Superior temporal gyrus (tissue), 1 donor: Measurements from ENCODE around the gene CAPS2.
A peak's percentile ranks its signal among the peaks of the same experiment; 100 is the strongest.
"Not testable (repeated sequence)": the region's sequence is repeated elsewhere in the genome, so short reads cannot be mapped to it uniquely, and the experiment has no call there.

Experiments
- DNase-seq: peaks from one replicate; pipeline ENCODE4 v3.0.0-alpha.2; 2016; ENCODE audit errors: extremely low spot score

The CAPS2 gene

DNA sequence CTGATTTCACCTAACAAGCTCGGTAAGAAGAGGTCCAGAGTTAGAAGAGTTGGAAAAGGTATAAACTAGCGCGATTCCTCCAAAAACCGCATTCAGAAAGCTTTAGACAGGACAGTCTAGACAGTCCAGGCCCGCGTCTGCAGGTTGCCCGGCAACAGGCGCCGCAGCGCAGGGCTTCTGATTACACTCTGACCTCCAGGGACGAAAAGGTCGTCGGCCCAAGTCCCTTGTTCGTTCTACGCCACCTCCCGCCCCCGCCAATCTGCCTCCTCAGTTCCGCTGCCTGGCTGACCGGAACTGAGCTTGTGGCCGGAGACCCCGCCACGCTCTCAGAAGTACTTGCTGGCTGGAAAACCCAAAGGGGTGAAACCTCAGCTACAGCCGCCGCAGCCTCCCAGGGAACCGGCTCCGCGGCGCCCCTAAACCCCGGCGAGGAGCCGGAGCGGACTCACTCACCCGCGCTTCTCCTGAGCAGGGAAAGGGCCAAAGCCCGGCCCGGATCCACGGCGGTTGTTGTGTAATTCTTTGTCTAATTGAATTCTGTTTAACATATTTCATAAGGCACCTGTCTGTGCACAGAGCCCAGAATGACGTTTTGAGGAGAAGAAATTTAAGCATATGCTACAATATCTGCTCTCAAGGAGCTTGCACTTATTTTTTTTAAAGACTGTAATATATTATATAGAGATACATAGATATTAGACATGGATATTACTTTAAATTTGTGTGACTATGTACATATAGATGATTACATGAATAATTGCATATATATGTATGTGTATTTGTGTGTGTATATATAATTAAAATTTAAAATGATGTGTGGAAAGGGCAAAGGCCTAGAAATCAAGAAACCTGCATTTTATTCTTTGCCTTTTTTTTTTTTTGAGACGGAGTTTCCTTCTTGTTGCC, at the start of gene CAPS2:
TSS of gene CAPS2 (minus strand) at position 407 of the 909 bp plus-strand sequence. CDS start 3,826 bp downstream, outside the sequence.
- DNase-seq: peak; percentile 81

DNA sequence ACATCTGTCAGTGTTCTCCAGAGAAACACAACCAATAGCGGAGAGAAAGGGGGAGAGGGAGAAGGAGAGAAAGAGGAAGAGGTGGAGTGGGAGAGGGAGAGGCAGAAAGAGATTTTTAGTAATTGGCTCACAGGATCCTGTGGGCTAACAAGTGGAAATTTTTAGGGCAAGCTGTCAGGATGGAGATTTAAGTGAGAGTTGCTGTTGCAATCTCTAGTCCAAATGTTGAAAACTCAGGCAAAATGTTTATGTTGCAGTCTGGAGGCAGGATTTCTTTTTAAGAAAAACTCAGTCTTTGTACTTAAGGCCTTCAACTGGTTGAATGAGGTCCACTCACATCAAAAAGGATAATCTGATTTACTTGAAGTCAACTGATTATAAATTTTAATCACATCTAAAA, 48.2 kb upstream of the CAPS2 start:
- peak; percentile 46 for DNase-seq

DNA sequence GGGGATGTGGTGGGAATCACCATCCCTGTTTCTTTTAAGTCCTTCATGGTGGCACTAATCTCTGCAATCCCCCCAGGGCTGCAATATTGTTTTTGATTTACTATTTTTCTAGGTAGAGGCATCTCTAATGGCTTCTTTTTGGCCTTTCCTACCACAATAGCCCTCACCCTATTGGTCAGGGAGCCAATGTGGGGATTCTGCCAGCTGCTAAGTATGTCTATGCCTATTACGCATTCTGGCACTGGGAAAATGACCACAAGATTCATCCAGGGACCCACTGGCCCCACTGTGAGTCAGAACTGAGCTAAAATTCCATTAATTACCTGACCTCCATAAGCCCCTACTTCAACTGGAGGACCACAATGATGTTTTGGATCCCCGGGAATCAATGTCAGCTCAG, 44.8 kb upstream of the CAPS2 start:
- DNase-seq: no peak

DNA sequence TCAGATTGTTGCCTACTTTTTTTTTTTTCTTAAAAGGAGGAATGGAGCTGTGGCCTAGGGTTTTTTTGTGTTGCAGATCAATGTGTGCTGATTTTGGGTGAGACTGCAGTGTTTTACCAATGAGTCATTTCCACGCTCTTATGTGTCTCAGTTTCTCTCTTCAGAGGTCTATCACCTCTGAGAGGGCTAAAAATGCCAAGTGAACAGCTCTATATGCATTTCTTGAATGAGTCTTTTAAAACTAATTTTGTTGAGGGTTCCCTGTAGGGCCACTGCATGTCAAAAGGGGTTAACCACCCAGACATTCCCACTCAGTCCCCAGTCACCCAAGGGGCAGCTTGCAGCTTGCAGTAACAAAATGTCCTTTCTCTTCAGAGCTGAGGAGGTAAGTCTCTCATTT, 36.5 kb upstream of the CAPS2 start:
- no peak for DNase-seq

DNA sequence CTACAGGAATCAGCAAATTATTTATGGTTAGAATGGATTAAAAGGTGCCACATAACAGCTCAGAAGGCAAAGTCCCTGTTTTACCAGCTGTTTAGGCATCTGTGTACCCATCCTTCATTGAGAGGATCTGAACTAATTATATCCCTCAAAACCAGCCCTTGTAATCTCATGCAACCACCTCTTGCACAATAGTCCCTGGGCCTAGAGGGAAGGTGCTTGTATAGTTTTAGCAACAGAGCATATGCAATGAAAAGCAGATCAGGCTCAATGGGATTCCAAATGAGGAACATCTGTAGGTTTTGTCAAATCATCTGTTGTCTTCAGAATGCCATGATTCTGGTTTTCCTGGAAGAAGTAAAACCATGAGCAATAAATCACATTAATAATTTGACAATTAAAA, 34.8 kb upstream of the CAPS2 start:
- DNase-seq: no peak

DNA sequence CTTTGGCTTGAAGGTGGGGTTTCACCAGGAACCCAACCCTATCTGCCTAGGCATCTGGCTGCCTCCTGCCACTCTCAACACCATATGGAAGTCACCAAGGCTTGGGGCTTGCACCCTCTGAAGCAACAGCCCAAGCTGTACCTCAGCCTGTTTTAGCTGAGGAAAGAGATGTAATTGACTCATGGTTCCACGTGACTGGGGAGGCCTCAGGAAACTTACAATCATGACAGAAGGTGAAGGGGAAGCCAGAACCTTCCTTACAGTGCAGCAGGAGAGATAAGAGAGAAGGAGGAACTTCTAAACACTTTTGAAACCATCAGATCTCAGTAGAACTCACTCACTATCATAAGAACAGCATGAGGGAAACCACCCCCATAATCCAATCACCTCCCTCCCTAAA, 31.3 kb upstream of the CAPS2 start:
- no peak for DNase-seq

DNA sequence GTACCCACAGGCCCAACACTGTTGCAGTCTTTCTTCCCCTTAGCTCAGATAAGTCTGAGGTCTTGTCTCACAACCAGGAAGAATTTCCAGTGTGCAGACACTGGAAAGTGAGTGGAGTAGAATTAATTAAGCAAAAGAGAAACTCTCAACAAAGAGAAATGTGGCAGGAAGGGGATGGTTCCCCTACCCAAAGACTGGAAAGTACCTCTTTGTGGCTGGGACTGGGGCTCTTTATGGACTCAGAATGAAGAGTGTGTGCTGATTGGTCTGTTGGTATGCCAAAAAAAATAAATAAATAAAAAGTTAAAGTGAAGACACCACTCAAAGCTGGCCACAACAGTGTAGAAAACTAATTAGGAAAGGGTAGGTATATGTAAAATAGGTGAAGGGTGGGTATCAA, 30.8 kb upstream of the CAPS2 start:
- no peak for DNase-seq

DNA sequence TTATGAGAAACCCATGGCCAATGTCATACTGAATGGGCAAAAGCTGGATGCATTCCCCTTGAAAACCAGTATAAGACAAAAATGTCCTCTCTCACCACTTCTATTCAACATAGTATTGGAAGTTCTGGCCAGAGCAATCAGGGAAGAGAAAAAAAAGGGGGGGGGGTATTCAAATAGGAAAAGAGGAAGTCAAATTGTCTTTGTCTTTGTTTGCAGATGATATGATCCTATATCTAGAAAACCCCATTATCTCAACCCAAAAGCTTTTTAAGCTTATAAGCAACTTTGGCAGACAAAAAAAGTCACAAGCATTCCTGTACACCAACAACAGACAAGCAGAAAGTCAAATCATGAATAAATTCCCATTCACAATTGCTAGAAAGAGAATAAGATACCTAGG, 23.9 kb upstream of the CAPS2 start:
- DNase-seq: no peak

DNA sequence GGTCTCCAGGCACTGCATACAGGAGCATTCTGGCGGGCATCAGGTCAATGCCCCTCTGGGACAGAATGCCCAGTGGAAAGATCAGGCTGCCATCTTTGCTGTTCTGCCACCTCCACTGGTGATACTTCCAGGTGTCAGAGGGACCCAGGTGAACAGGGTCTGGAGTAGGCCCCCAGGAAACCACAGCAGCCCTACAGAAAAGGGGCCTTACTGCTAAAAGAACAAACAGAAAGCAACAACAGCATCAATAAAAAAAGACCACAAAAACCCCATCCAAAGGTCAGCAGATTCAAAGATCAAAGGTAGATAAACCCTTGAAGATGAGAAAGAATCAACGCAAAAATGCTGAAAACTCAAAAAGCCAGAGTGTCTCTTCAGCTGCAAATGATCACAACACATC, 20.3 kb upstream of the CAPS2 start:
- no peak for DNase-seq

DNA sequence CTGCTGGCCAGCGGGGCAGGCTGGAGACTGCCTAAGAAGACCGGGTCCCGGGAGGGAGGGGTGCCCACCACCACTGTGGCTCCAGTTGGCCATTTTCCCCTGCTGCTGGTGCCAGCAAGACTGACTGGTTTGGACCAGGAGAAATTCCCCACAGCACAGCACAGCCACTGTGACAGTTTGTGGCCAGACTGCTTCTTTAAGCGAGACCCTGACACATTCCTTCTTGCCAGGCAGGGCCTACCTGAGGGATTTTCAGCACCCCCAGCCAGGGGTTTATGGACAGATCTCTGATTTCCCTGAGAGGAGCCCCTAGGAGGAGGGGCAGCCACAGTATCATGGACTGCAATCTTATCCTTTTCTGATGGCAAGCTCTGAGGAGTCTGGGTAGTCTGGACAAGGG, 19.8 kb upstream of the CAPS2 start:
- DNase-seq: no peak

DNA sequence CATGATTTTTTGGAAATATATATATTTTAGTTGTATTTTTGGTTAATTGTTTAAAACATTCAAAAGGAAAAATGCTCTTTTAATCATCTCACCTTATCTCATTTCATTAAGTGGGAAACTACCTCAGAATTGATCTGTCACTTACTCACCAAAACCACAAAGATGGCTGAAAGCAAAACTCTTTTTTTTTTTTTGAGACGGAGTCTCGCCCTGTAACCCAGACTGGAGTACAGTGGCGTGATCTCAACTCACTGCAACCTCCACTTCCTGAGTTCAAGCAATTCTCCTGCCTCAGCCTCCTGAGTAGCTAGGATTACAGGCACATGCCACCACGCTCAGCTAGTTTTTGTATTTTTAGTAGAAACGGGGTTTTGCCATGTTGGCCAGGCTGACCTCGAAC, 16.1 kb upstream of the CAPS2 start:
- not testable (repeated sequence) for DNase-seq

DNA sequence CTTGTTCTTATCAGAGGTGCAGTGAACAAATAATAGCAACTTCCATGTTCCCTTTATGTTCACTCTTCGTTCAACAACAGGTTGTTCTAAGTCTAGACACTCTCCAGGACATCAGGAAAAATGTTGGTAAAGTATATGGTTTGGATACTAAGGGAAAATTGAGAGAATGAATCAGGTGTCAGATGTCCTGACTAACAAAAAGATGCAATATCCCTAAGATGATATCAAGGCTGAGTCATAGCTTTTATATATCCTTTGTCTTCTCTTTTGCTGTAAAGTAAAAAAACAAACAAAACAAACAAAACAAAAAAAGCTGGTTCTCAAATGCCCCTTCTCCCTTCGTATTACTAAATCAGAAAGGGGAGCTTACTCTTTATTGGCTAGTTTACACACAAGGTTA, 15.4 kb upstream of the CAPS2 start:
- DNase-seq: no peak

DNA sequence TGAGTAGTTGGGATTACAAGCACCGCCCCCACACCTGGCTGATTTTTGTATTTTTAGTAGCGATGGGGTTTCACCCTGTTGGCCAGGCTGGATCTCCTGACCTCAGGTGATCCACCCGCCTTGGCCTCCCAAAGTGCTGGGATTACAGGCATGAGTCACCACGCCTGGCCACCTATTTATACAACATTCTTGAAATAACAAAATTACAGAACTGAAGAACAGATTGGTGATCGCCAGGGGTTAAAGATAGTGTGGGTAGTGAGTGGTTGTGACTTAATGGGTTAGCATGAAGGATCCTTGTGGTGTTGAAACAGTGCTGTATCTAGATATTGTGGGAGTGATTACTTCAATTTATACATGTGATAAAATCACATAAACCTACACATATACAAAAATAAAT, 11.7 kb upstream of the CAPS2 start:
- DNase-seq: no peak

DNA sequence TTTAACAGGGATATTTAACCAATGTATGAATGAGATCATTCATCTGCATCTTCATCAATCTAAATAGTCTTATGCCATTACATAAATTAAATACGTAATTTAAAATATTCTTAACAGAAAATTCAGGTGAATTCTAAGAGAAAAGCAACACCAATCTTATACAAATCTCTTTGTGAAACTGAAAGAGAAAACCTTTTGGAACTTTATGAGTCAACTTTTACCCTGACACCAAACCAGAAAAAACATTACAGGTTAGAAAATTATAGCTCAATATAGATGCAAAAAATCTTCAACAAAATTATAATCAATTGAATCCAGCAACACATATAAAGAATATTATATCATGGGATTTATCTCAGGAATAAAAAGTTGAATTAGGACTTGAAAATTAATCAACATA, 7.8 kb upstream of the CAPS2 start:
- no peak for DNase-seq

DNA sequence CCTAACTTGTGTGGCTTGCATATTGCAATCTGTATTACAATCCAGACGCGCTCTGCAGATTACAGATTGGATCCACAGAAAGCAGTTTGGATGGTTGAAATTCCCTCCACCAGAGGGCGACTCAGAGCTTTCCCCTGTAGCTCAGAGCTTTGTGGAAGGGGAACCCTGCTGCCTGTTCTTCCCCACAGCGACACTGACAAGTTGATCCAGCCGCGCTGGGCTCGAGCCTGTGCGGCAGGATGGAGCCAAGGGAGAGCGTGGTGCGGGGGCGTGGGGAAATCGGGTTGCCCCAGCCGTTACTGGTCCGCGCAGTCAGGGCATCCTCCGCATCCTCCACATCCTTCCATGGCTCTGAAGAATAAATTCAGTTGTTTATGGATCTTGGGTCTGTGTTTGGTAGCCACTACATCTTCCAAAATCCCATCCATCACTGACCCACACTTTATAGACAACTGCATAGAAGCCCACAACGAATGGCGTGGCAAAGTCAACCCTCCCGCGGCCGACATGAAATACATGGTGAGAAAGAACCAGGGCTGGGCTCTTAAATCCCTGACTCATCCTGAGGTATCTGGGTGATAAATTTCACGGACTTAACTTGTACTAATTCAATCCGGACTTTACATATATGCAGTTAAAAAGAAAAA, 4.4 kb upstream of the CAPS2 start, which contains the start of gene GLIPR1L1:
TSS of gene GLIPR1L1 (plus strand) at position 287 of the 647 bp plus-strand sequence. CDS start at position 346, 59 bp downstream.
- DNase-seq: peak; percentile 97

DNA sequence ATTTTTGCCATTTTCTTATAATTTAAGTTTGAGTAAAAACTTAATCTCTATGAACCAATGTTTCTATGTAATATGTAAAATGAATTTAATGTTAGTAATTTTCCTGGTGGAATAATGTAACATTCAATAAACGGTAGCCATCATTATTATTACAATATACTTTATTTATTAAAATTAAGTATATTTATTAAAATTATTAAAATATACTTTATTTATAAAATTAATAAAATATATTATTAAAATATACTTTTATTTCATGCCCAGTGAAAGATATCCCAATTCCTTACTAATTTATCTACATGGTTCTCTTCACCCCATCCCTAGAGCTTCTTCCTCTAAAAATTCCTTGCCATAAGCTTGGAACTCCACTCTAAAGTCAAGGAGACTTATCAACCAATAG, 2.5 kb downstream of the CAPS2 start:
- no peak for DNase-seq

DNA sequence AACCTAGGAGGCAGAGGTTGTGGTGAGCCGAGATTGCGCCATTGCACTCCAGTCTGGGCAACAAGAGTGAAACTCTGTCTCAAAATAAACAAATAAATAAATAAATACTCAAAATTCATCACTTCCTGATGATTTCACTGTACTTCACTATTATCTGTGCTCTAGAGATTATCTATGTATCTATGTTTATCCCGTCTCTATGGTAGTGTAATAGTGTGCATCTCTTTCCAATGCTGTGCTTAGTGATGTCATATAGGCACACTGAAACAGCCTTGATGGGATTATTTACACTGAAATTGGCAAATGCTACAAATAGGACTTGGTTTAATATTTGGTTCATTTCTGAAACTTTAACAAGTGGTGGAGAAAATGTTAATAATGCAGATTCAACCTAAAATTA, 6.5 kb downstream of the CAPS2 start:
- no peak for DNase-seq

DNA sequence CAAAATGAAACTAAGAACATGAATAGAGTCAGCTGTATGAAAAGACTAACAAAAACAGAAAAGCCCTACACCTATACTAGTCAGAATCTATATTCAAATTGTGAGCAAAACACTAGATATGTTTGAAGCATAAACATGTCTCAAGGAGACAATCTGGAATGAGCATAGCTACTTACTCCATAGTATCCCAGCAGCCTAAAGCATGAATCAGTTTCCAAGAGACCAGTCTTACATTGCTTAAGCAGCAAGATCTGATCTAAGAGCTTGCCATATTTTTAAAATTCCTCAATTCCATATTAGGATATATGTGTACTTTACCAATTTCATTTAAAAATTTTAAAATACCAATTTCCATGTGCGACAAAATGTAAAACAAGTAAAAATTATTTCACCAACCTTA, 7.7 kb downstream of the CAPS2 start:
- DNase-seq: no peak

DNA sequence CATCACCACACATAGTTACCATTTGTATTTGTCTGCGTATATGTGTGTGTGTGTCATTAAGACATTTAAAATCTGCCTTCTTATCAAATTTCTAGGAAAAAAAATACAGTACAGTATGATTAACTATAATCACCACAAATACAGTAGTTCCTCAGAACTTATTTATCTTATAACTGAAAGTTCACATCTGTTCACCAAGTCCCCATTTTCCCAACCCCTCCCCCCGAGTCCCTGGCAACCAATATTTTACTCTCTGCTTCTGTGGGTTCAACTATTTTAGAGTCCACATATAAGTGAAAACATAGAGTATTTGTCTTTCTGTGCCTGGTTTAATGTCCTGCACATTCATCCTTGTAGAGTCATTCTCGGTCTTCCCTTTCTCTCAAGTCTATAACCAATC, 12.3 kb downstream of the CAPS2 start:
- DNase-seq: no peak

DNA sequence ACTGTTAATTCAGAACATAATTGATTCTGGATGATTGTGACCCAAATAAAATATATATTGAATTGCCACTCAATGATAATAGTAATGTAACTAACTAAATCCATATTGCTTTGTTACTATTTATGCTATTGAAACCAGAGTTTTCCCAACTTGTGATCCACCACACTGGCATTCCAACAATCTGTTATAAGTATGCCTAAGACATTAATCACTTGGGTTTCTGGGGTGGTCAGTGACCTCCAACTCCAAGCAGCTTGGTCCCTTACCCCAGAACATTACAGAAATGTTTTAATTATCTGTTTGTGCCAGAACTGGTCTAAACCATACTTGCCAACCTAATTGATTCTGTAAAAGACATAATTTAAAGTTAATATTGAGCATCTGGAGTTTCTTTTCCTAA, 14.6 kb downstream of the CAPS2 start:
- no peak for DNase-seq

DNA sequence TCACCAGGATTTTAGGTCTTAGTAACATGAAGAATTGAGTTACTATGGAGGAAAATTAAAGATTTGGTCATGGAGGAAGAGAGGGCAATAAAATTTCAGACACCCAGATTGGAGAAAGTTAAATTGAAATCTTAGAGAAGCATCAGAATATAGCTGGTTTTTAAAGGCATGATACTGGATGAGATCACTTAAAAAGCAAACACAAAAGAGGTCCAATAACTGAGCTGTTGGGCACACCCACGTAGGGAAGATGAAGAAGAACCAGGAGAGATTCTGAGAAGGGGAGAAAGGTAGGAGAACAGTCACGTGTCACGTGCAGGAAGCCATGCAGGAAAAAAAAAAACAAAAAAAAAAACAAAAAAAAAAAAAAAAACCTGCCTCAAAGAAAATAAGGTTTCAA, 18.8 kb downstream of the CAPS2 start:
- DNase-seq: no peak

DNA sequence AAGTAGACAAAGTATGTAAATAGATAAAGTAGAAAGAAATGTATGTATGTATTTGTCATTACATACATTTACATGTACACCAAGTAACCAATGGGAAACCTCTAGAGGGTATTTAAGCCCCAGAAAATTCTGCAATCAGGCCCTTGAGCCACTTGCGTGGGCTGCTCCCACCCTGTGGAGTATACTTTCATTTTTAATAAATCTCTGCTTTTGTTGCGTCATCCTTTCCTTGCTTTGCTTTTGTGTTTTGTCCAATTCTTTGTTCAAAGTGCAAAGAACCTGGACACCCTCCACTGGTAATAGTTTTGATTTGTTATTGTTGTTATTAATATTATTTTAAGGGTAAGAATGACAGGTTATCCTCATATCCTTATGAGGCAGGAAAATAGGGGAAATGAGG, 21.8 kb downstream of the CAPS2 start:
- no peak for DNase-seq
